Measurements from ENCODE around the gene ATPAF1. TPM values are rescaled to one million over a fixed set of nuclear protein-coding genes. Genes with fewer than 3 reads are reported as not detected.

ATPAF1 gene
- total RNA-seq, 4 donors from 2014 or later = 20.6 to 91.5 (median 71.4) TPM

DNA sequence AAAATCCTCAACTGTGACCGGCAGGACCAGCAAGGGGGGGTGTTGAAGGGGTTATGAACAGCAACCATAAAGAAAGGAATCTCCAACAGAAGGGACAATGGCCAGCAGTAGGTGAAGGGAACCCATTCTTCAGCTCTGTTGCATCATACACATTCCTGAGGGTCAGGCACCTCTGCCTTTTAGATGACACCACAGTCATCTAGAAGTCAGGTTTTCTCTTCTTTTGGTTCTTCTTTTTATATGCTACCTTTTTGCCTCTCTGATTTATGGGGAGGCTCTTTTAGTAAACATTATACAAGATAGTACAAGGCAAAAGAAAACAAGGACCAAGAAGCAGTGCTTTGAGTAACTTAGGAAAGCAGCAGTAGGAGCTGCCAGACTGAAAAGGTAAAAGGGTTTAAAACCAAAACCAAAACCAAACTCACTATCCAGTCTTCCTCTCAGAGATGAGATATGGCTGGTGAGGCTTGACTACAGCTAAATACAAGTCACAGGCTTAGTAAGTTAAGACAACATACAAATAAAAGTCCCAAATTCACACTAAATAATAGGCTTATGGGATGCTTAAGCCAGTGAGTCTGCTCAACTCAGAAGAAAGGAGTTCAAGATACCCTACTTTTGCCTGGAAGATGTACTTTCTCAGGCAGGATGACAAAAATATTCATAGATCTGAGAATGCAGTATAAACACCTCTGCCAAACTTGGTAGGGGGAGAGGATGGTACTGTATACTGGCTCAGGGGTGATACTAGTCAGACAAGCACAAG, 7.6 kb upstream of the ATPAF1 start:
- Histone ChIP-seq H3K4me3 (no peak overlapping the region), H3K4me1 (peaks cover 0 to under 1% (median under 1%) of the 10 kb centered on the region in 4 donors), H3K27me3 (no peaks in the 10 kb centered on the region), H3K27ac (no peak overlapping the region), H3K36me3 (peaks cover 0 to 37% (median 7%) of the 10 kb centered on the region in 4 donors), H3K9me3 (no peaks in the 10 kb centered on the region)
- 94% methylated on average over 1 of the region's 1 CpG; no CpG with 5 or more reads in 1 of the 2 donors for WGBS, 2 donors (ENCODE audit: low coverage in 1 of 2)
- intact Hi-C loops (cut with DNase I; ENCODE audit: low total_unique reads) (no loop called here), in situ Hi-C loops (cut with MboI; ENCODE audit: low pct_ligation_motif_present in 1 of 4, low pct_unique_long_range_greater_than_20kb in 1 of 4, low sequenced_read_pairs in 3 of 4) (no loop called here)
- no peak for DNase-seq
- TF ChIP-seq CTCF (IDR thresholded peaks at IDR 0.05) (no peak), EP300 (IDR thresholded peaks at IDR 0.05; ENCODE audit: low read depth) (no peak), POLR2A (IDR thresholded peaks at IDR 0.05) (no peak), POLR2AphosphoS5 (IDR thresholded peaks at IDR 0.05) (no peak)

- peaks cover 0 to 31% (median 7%) of the 10 kb centered on the region in 4 donors for H3K36me3 ChIP-seq
- H3K9me3 ChIP-seq = no peaks in the 10 kb centered on the region
- no peaks in the 10 kb centered on the region for H3K27me3 ChIP-seq
- in situ Hi-C loops (cut with MboI; ENCODE audit: low pct_ligation_motif_present in 1 of 4, low pct_unique_long_range_greater_than_20kb in 1 of 4, low sequenced_read_pairs in 3 of 4) (no loop called here), intact Hi-C loops (cut with DNase I; ENCODE audit: low total_unique reads) (no loop called here)
- peaks cover 0 to under 1% (median 0%) of the 10 kb centered on the region in 4 donors for H3K4me1 ChIP-seq
- WGBS, 2 donors (ENCODE audit: low coverage in 1 of 2) = 69% methylated on average over 4 of the region's 4 CpGs; no CpG with 5 or more reads in 1 of the 2 donors
- no peak overlapping the region for H3K27ac ChIP-seq
- no peak for TF ChIP-seq EP300 (IDR thresholded peaks at IDR 0.05; ENCODE audit: low read depth)
- no peak for TF ChIP-seq POLR2AphosphoS5 (IDR thresholded peaks at IDR 0.05)
- TF ChIP-seq CTCF (IDR thresholded peaks at IDR 0.05) = no peak
- no peak for TF ChIP-seq POLR2A (IDR thresholded peaks at IDR 0.05)
- no peak overlapping the region for H3K4me3 ChIP-seq
- no peak for DNase-seq
Observed at GRCh38 chr1:46673749-46674182, 5.6 kb upstream of the ATPAF1 start.

DNA sequence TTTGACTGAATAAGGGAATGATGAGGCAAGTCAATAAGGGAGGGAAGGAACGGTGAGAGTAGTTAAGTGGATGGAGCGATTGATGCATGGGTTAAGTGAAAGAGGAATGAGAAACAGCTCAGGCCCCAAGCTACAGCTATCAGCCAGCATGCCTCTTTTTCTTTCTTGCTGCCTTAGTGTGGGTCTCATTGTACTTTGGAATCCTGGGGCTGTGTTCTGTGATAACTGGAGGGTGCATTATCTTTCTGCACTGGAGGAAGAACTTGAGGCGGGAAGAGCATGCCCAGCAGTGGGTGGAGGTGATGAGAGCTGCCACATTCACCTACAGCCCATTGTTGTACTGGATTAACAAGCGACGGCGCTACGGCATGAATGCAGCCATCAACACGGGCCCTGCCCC, 4.5 kb upstream of the ATPAF1 start:
- TF ChIP-seq CTCF (IDR thresholded peaks at IDR 0.05) (no peak), POLR2AphosphoS5 (IDR thresholded peaks at IDR 0.05) (no peak), EP300 (IDR thresholded peaks at IDR 0.05; ENCODE audit: low read depth) (no peak), POLR2A (IDR thresholded peaks at IDR 0.05) (no peak)
- no peaks in the 10 kb centered on the region for H3K27me3 ChIP-seq
- intact Hi-C loops (cut with DNase I; ENCODE audit: low total_unique reads) = no loop called here
- no peaks in the 10 kb centered on the region for H3K9me3 ChIP-seq
- in situ Hi-C loops (cut with MboI; ENCODE audit: low pct_ligation_motif_present in 1 of 4, low pct_unique_long_range_greater_than_20kb in 1 of 4, low sequenced_read_pairs in 3 of 4) = no loop called here
- no peak overlapping the region for H3K4me3 ChIP-seq
- H3K36me3 ChIP-seq = peaks cover 0 to 22% (median 6%) of the 10 kb centered on the region in 4 donors
- H3K4me1 ChIP-seq = peaks cover 0 to 5% (median 0%) of the 10 kb centered on the region in 4 donors
- H3K27ac ChIP-seq = no peak overlapping the region
- 0 to 80% methylated on average over 1 to 8 of the region's 8 CpGs for WGBS, 2 donors (ENCODE audit: low coverage in 1 of 2)
- no peak for DNase-seq

GRCh38 chr1:46671554-46671953, 3.4 kb upstream of the ATPAF1 start, which contains the start of gene TEX38:
Gene TEX38 (plus strand): TSS chr1:46671854. CDS start chr1:46671935, 81 bp downstream.
- Histone ChIP-seq H3K4me1 (peaks cover 7 to 16% (median 11%) of the 10 kb centered on the region in 4 donors), H3K27me3 (no peaks in the 10 kb centered on the region), H3K36me3 (peaks cover 0 to 11% (median 4%) of the 10 kb centered on the region in 4 donors), H3K27ac (no peak within 1 kb of the TSS), H3K4me3 (no peak within 1 kb of the TSS), H3K9me3 (no peaks in the 10 kb centered on the region)
- 95% methylated on average over 2 of the region's 3 CpGs; no CpG with 5 or more reads in 1 of the 2 donors for WGBS, 2 donors (ENCODE audit: low coverage in 1 of 2)
- no peak for DNase-seq
- no peak for TF ChIP-seq POLR2A (IDR thresholded peaks at IDR 0.05)
- no peak for TF ChIP-seq CTCF (IDR thresholded peaks at IDR 0.05)
- no peak for TF ChIP-seq EP300 (IDR thresholded peaks at IDR 0.05; ENCODE audit: low read depth)
- no peak for TF ChIP-seq POLR2AphosphoS5 (IDR thresholded peaks at IDR 0.05)
- intact Hi-C loops (cut with DNase I; ENCODE audit: low total_unique reads) (no loop called here), in situ Hi-C loops (cut with MboI; ENCODE audit: low pct_ligation_motif_present in 1 of 4, low pct_unique_long_range_greater_than_20kb in 1 of 4, low sequenced_read_pairs in 3 of 4) (no loop called here)

Measured in transverse colon (tissue), 4 donors.